ENCODE data around the gene ZBTB20. TPM values are rescaled to one million over a fixed set of nuclear protein-coding genes. Genes with fewer than 3 reads are reported as not detected.

The ZBTB20 gene
- total and polyA plus RNA-seq, 10 of the 15 experiments (the other 5 are each of a cell fraction or from before 2014, with no cell fraction given): 0.20 to 5.5 (median 2.2) TPM

DNA sequence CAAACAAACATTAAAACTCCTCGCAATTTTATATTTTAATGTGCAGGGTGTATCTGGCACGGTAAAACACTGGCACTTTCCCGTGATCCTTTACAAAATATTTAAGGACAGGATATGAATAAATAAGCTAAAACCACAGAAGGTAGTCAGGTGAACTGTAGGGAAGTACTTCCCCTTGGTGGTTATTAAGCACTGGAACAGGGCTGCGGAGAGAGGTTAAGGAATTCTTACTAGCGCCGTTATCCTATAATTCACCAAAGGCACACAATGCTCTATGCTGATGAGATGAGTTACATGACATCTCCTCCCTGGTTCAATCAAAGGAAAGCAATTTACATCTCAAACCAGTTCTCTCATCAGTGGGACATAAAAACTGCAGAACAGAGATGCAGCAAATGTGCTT, 289.8 kb downstream of the ZBTB20 start:
- Histone ChIP-seq H2AFZ (ENCODE audit: control insufficient read depth, low read depth, low read length) (no peak overlapping the region), H3K27ac (ENCODE audit: control insufficient read depth, insufficient read depth) (no peak overlapping the region), H3K4me3 (no peak overlapping the region), H3K4me1 (ENCODE audit: control insufficient read depth, insufficient read depth, low read length) (peaks cover 7% of the 10 kb centered on the region; the same call in 1 of the 2 replicates), H3K9me3 (replicated peaks; ENCODE audit: control insufficient read depth, insufficient read depth, low read length) (no peaks in the 10 kb centered on the region), H3K27me3 (replicated peaks in 1 of 2; ENCODE audit: control insufficient read depth in 2 of 2, insufficient read depth in 2 of 2, low read length in 1 of 2) (no peaks in the 10 kb centered on the region), H3K9ac (ENCODE audit: control insufficient read depth, insufficient read depth, low read length) (no peak overlapping the region), H3K79me2 (ENCODE audit: control insufficient read depth, insufficient read depth, low read length) (no peaks in the 10 kb centered on the region), H4K20me1 (ENCODE audit: control insufficient read depth, insufficient read depth) (no peaks in the 10 kb centered on the region), H3K36me3 (ENCODE audit: control insufficient read depth in 2 of 2, insufficient read depth in 2 of 2, low read length in 1 of 2) (no peaks in the 10 kb centered on the region), H3K4me2 (ENCODE audit: control insufficient read depth, insufficient read depth) (no peak overlapping the region)
- ChIA-PET SMC1A (ENCODE audit: uncharacterized antibody, unreplicated experiment) (interaction anchor here (2.7 kb wide), 1 partner anchor 11 kb away, joined by 18 read pairs; no protein-coding TSS in a partner anchor), POLR2A (no interaction called here), RAD21 (ENCODE audit: unreplicated experiment) (no interaction called here), CTCF (interaction anchor here (0.6 to 1.3 kb wide), 2 partner anchors 8 to 11 kb away, joined by 3 to 5 read pairs; no protein-coding TSS in a partner anchor)
- FAIRE-seq: no peak
- no TSS peak for BruUV-seq (replicated peaks)
- no peak for ATAC-seq
- DNase-seq (ENCODE audit: low read depth, low spot score): no peak
- intact Hi-C loops (cut with micrococcal nuclease; ENCODE audit: unreplicated experiment) (no loop called here), in situ Hi-C loops (cut with MboI) (no loop called here)
- 62% methylated on average over 6 of the region's 6 CpGs for WGBS (ENCODE audit: insufficient coverage, insufficient replicate concordance, low lambda C conversion rate, missing lambda C conversion rate)
- no peak for TF ChIP-seq SMC3 (IDR thresholded peaks at IDR 0.05; ENCODE audit: borderline replicate concordance, low read length)
- TF ChIP-seq ZNF274 (IDR thresholded peaks at IDR 0.05; ENCODE audit: insufficient read depth, insufficient read length): no peak
- TF ChIP-seq SRF (IDR thresholded peaks at IDR 0.05; ENCODE audit: low read depth in 2 of 2, low read length in 2 of 2): no peak
- TF ChIP-seq YBX1 (IDR thresholded peaks at IDR 0.05): no peak
- no peak for TF ChIP-seq TCF3 (IDR thresholded peaks at IDR 0.05; ENCODE audit: borderline replicate concordance, insufficient read depth, low read depth, low read length)
- TF ChIP-seq ZNF592 (IDR thresholded peaks at IDR 0.05): no peak
- no peak for TF ChIP-seq RUNX3 (IDR thresholded peaks at IDR 0.05; ENCODE audit: low read length)
- no peak for TF ChIP-seq NFIC (IDR thresholded peaks at IDR 0.05; ENCODE audit: low read depth, low read length)
- no peak for TF ChIP-seq SREBF2 (IDR thresholded peaks at IDR 0.05; ENCODE audit: low read length)
- no peak for TF ChIP-seq CUX1 (IDR thresholded peaks at IDR 0.05; ENCODE audit: insufficient replicate concordance, low read depth, low read length)
- TF ChIP-seq SMAD1 (IDR thresholded peaks at IDR 0.05; ENCODE audit: low read depth, partially characterized antibody): no peak
- TF ChIP-seq SP1 (IDR thresholded peaks at IDR 0.05; ENCODE audit: low read depth, low read length): no peak
